Measurements from ENCODE around the gene NAV2.

Gene NAV2

GRCh38 chr11:20032127-20032526 is 319.5 kb downstream of the NAV2 start:
- DNase-seq, result no peak

GRCh38 chr11:20032577-20033260 is 320.1 kb downstream of the NAV2 start:
- DNase-seq, result no peak

GRCh38 chr11:20033806-20034205 is 321.2 kb downstream of the NAV2 start:
- DNase-seq, result no peak

GRCh38 chr11:20034941-20035340 is 322.3 kb downstream of the NAV2 start:
- no peak for DNase-seq

- no peak for DNase-seq
These were observed 322.7 kb downstream of the NAV2 start for GRCh38 chr11:20035375-20035700.

GRCh38 chr11:20035701-20036601 is 323.3 kb downstream of the NAV2 start:
- DNase-seq, result no peak

- no peak for DNase-seq
These were observed 324.1 kb downstream of the NAV2 start for GRCh38 chr11:20036626-20037335.

GRCh38 chr11:20037396-20038153 is 324.9 kb downstream of the NAV2 start:
- DNase-seq, result no peak

- no peak for DNase-seq
These were observed 325.8 kb downstream of the NAV2 start for GRCh38 chr11:20038412-20038811.

- DNase-seq, result no peak
These were observed 326.3 kb downstream of the NAV2 start for GRCh38 chr11:20038972-20039371.

GRCh38 chr11:20041499-20041898 is 328.9 kb downstream of the NAV2 start:
- DNase-seq, result no peak

GRCh38 chr11:20042045-20042639 is 329.5 kb downstream of the NAV2 start:
- DNase-seq, result no peak

GRCh38 chr11:20042811-20043341 is 330.2 kb downstream of the NAV2 start:
- no peak for DNase-seq

- no peak for DNase-seq
These were observed 331.4 kb downstream of the NAV2 start for GRCh38 chr11:20043992-20044391.

- no peak for DNase-seq
These were observed 332.6 kb downstream of the NAV2 start for GRCh38 chr11:20045098-20045688.

- DNase-seq, result no peak
These were observed 333.8 kb downstream of the NAV2 start for GRCh38 chr11:20046416-20046815.

- no peak for DNase-seq
These were observed 334.6 kb downstream of the NAV2 start for GRCh38 chr11:20047006-20047768.

GRCh38 chr11:20047769-20048154 is 335.1 kb downstream of the NAV2 start:
- no peak for DNase-seq

GRCh38 chr11:20048246-20048645 is 335.6 kb downstream of the NAV2 start:
- no peak for DNase-seq

GRCh38 chr11:20048707-20049106 is 336.1 kb downstream of the NAV2 start:
- DNase-seq, result no peak

GRCh38 chr11:20049231-20049630 is 336.6 kb downstream of the NAV2 start:
- DNase-seq, result no peak
